Amniotic epithelial cell (primary cell): ENCODE results near the gene DPYD.
A peak's percentile ranks its signal among the peaks of the same experiment; 100 is the strongest.

ENCODE experiments used
- DNase-seq: peaks from one replicate; pipeline ENCODE4 v3.0.0-alpha.2; 2010; ENCODE audit warnings: low read depth

DPYD gene

DNA sequence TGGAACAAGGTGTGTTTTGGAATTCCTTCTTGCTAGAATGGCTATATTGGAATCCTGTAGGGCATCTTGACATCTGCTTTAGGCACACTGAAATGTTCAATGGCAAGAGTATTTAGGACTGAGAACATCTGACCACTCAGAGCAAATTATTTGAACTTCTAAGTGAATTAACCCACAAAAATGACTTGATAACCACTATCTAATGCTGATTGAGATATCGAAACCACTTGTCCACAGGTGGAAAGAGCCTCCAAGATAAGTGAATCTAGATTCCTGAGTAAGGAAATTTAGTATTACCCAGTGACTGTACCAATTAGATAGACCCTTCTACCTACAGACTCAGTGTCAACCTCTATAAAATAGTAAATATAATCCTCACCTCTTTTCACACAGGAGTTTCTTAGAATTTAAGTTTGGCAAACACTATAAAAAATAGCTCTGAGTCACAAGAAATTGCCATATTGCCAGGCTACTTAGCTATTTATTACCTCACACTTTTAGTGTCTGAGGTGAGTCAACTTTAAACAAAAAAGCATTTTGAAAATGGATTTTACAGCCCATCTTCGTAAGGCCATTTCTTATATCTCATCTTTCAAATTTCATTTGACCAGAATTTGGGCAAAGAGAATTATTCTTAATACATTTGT lies 777.5 kb downstream of the DPYD start:
- DNase-seq = peak; percentile 58

- no peak for DNase-seq
Measured at GRCh38 chr1:97140611-97141010, 780.2 kb downstream of the DPYD start.

- DNase-seq = peak; percentile 77
Measured at GRCh38 chr1:97139512-97139911, 781.3 kb downstream of the DPYD start.

- no peak for DNase-seq
Measured at GRCh38 chr1:97138515-97139032, 782.3 kb downstream of the DPYD start.

DNA sequence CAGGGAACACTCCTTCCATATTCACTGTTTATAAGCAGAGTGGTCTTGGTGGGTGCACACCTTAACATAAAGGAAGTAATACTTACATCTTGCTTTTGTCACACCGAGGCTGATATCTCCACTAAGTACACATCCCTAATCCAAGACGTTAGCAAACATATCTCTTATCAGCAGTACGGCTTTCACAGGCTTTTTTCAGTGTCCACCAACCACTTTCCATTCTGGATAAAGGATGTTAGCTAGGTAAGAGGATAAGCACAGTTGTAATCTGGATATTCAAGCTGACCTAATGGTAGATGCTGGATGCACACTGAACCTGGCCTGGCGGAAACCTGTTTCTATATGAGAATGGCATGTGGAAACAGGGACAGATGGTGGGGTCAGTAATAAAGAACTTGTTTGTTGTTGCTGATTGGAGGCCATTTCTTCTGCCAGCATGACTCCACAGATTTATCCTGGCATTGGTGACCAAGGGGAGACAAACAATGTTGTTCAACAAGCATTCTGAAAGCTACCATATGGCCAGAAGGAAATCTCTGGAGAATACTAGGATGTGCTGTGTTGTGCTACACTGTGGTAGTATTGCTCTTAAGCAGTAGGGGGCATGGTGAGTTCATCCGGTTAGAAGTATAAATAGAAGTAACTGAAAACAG lies 782.8 kb downstream of the DPYD start:
- peak; percentile 80 for DNase-seq

GRCh38 chr1:97136996-97137395 lies 783.8 kb downstream of the DPYD start:
- no peak for DNase-seq

DNA sequence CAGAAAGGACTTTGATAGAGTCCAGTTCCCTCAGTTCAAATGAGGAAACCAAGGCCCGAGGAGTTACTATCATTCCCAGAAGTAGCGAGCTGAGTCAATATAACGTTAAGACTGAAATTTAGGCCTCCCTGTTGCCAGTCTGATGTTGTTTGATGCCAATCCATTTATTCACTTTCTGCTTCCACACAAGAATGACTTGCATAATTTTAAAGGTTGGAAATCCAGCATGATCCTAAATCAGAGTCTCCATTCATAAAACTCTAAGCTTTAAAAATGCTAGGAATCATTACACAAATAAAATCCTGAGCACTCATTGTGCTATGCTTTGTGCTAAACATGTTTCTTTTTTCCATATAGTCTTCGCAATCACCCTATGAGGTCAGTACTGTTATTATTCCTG lies 784.9 kb downstream of the DPYD start:
- no peak for DNase-seq

DNA sequence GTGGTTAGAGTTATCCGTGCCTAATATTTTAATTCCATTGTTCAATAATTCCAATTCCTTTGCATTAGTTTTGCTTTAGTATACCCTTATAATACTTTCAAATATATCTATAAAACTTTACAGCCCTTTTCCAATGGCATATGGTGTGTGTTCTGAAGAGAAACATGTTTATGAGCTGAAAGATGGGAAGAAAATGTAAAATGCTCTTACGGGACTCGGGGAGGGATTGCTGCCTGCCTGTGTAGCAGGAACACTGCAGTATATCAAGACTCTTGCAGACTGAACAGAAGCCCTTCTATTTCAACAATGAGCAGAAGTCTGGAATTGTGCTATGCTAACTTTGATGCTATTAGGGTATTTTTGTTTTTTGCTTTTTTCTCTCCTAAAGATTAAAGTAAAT lies 792.4 kb downstream of the DPYD start:
- no peak for DNase-seq

GRCh38 chr1:97123717-97124431 lies 797.0 kb downstream of the DPYD start:
- DNase-seq = peak; percentile 80

- DNase-seq = peak; percentile 89
Measured at GRCh38 chr1:97120806-97121205, 800.0 kb downstream of the DPYD start.

GRCh38 chr1:97119260-97120158 lies 801.3 kb downstream of the DPYD start:
- DNase-seq = no peak

- DNase-seq = no peak
Measured at GRCh38 chr1:97114842-97115241, 806.0 kb downstream of the DPYD start.

DNA sequence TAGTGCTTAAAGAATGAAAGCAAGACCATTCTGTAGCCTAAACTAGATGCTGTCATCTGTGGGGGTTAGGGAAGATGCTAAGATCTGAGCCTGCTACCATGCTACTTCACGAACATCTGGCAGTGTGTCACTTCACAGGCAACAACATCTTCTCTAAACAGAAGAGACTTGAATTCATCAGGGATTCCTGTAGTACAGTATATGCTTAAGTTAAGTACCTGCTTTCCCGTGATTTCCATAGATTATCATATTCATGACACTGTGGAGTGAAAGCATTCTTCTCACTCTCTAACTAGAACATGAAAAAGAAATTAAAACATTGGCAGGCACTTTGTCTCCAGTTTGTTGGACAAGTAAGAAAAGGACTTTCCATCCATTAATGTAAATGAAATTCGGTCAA lies 808.4 kb downstream of the DPYD start:
- DNase-seq = no peak

DNA sequence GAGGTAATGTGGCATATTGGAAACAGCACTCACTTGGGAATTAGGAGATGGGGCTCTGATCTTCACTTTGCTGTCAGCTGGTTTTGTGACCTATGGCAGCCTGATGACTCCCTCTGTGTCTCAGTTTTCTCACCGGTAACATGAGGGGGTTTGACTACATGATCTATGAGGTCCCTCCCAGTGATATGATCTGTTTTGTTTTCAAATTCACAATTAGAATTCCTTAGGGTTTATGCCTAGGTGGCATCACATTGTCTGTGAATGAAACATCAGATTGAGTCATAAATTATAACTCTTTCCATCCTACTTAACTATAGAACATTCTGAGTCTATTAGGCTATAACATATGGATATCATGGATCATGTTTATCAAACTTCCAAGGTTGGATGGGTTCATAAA lies 812.7 kb downstream of the DPYD start:
- peak; percentile 16 for DNase-seq

DNA sequence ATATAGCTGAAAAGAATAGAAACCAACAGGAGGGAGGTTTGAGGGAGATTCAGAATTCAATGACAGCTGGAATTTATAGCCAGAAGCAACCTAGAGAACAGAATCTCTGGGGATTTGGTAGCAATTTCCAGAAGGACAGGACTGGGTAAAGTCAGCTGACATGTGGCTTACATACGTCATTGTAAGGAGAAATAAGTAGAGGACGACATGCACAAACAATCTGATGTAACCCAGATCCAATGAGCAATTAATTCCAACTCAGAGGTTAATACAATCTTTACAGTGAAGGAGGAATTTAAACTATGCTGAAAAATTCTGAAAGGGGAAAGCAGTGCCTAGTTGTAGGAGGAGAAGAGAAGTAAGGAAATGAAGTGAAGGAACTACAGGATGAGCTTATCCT lies 815.3 kb downstream of the DPYD start:
- DNase-seq = peak; percentile 50

DNA sequence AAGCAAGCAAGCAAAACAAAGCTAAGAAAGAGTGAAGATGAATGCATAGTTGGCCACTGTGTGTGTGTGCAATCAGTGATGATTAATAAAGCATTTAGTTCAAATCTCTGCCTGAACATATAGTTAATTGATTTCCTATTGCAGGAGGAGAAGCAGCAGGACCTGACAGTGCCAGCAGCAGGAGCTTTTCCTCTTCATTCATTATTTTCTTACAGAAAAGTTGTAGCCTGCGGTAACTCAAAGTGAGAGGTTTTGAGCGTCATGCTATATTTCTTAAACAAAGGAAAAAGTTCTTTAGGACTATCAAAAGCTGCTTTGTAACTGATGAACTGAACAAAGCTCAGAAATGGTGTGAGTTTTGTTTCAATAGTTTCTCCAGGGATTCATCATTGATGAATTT lies 819.3 kb downstream of the DPYD start:
- no peak for DNase-seq

- DNase-seq = no peak
Measured at GRCh38 chr1:97097404-97097925, 823.4 kb downstream of the DPYD start.

DNA sequence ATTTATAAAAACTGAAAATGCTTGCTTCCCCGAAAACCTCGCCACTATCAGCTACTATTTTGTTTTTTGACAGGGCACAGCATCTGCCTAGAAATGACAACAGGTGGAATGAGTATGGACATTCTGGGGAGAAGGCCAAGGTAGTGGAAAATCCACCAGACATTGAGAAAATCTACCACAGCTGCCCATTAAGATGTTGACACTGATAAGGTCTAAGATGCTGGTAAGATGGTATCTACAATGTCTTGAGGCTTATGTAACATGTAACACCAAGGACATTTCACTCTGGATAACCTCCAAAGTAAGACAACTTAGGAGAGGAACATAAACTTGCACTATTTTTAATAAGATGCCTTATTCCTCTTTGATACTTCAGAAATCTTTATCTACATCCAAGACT lies 825.1 kb downstream of the DPYD start:
- DNase-seq = peak; percentile 10

GRCh38 chr1:97094247-97094972 lies 826.4 kb downstream of the DPYD start:
- DNase-seq = peak; percentile 96

DNA sequence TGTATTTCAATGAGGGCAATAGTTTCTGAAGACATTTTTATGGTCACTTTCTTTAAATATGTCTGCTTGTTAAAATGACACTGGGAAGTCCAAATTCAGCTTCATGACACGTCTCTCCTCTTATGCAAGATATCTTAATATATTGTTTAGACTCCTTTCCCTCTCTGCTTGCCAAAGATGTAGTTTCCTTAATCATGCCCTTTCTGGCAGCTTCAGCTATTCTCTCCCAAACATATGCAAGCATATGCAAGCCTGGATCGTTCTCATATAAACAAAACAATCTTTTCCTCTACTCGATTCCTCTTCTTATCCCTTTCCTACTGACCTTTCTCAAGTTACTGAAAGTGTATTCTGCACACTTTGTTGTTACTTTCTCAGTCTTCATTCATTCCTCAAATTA lies 827.1 kb downstream of the DPYD start:
- peak; percentile 74 for DNase-seq

GRCh38 chr1:97092824-97093223 lies 828.0 kb downstream of the DPYD start:
- DNase-seq = no peak
